GM18858 (cell line): ENCODE data around the gene ITPA.

Source experiments
- ATAC-seq: cut with Tn5 transposase; IDR thresholded peaks from one replicate; pipeline ENCODE4 v1.9.1; 2021; ENCODE audit not compliant: unreplicated experiment

The ITPA gene

DNA sequence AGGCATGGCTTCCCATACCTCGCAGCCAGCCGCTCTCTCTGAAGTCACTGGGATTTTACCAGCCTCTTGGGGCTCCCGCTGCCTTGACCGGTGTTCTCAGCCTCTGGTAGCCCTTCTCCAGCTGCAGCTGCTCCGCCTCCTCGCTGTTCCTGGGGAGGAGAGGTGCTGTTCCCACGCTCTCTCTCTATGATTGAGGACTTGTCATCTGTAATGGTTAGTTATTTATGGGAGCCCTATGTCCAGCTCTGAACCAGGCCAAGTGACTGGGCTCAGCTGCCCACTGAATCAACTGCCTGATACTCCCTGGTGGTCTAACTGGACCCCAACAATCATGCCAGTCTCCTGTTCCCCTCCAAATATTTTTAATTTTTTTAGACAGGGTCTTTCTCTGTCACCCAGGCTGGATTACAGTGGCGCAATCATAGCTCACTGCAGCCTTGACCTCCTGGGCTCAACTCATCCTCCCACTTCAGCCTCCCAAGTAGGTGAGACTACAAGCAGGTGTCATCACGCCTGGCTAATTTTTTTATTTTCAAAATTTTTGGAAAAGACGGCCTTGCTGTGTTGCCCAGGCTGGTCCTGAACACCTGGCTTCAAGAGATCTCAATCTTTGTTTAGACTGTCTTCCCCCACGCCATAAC lies 34.5 kb downstream of the ITPA start:
- no peak for ATAC-seq

DNA sequence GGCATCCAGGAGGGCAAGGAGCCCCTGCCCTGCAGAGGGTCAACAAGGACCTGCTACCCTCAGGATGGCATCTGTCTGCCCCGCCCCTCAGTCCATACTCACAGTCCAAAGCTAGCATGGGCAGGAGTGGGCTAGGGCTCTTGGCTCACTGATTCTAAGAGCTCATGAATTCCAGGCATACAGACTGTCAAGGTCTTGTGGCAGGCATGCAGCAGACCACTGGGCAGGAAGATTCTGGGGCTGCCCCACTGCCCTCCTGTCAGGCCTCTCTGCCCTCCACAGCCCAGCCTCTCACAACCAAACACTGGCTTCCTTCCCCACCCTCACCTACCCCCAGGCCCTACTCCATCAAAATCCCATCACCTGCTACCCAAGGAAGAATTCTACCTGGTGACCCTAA lies 35.3 kb downstream of the ITPA start:
- ATAC-seq = no peak

DNA sequence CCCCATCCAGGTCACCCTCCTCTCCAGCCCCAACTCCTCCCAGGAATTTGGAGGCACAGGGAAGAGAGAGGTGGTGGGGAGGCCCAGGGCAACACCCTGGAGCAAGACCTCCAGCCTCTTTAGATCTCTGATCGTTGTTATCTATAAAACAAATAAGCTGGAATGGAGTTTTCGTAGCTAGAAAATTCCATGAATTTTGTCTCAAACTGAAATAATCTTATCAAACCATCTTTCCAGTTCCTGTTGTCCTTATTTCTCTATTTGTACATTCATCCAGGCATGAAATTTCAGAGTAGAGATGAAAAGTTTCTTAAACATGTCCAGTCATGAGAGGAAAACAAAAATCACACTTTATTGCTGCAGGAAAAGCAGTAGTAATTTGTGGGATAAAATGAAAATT lies 35.9 kb downstream of the ITPA start:
- ATAC-seq = no peak

DNA sequence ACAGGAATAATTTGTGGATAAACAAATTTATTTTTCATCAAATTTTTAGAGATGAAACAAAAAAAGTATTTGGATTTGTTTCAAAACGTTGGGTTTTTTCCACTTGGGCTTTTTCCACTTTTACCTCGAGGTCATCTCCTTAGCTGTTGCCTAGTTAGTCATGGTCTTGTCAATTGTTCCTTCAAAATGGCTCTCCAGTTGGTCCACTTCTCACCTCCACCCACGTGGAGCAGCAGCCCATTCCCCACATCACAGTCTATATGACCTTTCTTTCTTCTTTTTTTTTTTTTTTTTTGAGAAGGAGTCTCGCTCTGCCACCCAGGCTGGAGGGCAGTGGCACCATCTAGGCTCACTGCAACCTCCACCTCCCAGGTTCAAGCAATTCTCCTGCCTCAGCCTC lies 36.4 kb downstream of the ITPA start:
- no peak for ATAC-seq

DNA sequence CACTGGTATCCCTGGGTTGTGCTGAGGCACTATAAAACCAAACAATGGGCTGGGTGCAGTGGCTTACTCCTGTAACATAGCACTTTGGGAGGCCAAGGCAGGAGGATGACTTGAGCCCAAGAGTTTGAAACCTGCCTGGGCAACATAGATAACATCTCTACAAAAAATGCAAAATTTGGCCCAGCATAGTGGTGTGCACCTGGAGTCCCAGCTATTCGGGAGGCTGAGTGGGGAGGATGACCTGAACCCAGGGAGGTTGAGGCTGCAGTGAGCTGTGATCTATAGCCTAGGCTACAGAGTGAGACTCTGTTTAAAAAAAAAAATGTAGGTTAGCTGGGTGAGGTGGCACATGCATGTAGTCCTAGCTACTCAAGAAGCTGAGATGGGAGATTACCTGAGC lies 37.4 kb downstream of the ITPA start:
- no peak for ATAC-seq

DNA sequence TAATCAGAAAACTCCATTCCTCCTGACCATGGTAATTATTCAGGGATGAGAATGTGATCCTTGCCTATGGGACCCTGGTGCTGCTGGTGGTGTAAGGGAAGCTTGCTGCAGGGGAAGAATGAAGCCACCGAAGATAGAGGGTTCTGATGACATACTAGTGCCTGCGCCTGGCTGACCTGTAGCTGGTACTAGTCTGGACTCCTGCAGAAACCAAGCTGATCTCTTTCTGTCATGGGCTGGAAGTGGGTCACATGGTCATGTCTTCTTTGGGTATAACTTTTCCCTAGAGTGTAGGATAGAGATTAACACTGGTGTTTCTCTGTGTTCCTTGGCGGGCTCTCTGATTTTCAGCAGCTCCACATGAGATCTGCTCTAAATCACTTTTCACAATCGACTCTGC lies 38.3 kb downstream of the ITPA start:
- ATAC-seq = no peak

DNA sequence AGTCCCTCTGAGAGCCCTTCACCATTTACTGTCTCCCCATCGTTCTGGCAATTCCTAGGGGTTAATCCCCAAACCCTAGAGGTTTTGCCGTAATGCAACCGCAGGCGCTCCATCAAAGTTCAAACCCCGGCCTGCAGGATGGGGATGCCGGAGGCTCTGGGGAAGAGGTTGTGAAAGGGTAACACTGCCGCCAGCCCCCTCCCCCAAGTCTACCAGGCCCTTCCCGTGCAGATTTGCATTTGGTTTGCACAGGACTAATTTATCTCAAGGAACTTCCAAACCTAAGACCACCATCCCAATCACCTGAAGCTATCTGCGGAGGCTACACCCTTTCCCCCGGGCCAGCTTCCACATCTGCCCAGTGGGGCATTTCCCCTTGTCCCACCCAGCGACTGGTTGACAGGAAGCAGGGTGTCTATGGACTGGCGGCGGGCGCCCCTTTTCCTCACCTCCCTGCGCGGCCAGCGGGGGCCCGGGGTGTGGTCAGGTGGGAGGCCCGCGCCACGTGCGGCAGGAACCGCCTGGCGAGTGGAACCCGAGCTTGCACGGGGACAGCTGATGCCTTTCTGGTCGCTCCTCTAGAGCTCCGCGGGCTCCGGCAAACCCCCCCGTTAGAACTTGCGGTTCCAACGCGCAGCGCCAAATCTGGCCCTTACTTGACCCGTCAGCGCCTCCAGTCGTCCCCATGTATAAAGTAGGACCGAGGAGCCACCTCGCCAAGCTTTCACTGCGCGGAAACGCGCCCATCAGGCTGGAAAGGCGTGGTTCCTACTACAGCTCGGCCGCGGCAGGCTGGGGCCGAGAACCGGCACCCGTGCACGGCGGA lies 39.1 kb downstream of the ITPA start:
- no peak for ATAC-seq

DNA sequence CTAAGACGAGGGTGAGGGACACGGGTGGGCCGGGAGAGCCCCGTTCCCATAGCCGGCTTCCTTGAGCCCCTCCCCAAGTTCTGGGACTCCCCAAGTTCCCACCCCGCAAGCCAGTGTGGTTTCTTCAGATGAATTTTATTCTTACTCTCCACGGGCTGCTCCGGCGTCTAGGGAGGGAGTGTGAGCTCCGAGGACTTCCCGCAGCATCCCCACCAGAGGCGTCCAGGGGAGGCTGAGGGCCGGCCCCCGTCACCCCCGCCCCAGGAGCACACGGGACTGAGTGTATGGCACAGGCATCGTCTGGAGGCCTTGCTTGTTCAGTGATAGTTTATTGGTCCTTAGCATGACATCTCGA lies 39.7 kb downstream of the ITPA start:
- ATAC-seq = no peak

DNA sequence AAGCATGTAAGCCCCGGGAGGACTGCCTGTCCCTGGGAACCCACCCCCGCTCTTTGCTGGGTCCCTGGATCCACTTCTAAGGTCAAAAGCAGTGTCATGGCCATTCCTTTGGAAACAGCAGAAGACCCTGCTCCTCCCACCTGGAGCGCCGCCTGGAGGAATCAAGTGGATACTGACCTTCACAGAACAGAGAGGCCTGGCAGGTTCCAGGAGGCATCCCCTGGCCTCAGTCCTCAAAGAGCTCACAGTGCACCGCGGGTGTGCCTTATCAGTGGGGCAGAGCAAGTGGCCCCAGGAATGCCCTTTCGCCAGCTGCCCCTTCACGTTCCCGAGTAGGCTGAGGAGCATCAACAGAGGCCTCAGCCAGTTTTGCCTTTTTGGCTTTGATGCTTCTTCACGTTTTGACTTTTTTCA lies 40.8 kb downstream of the ITPA start:
- ATAC-seq = no peak

DNA sequence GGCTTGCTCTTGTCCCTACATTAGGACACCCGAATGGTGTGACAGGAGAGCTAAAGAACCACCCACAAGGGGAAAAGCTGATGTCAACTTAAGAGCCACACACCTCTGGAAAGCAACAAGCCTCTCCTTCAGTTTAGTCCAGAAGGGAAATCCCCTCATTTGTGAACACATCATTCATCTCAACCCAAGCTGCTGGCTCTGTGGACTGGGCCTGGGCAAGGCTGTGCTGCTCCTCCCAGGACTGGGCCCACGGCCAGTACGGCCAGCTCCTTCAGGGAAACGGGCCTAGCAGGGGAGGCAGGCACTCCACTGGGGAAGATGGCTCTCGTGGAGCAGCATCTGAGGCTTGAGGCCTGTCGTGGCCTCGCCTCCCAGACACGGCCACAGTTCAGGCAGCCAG lies 42.5 kb downstream of the ITPA start:
- ATAC-seq = no peak

DNA sequence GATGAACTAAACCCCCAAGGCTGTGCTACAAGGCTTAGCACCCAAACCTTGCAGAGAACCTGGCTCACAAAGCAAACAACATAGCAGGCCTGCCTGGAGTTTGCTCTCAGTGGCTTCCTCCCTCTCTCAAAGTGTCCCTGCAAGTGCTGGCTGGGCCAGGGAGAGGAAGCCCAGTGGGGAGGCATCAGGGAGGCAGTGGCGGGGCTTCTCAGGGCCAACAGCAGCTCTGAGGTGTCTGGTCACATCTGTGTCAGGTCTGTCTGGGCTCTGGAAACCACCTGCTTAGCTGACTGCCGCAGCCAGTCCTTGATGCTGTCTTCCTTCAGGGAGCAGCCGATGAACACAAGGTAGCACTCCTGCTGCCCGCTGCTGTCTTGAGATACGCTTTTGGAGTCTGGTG lies 46.4 kb downstream of the ITPA start:
- no peak for ATAC-seq

DNA sequence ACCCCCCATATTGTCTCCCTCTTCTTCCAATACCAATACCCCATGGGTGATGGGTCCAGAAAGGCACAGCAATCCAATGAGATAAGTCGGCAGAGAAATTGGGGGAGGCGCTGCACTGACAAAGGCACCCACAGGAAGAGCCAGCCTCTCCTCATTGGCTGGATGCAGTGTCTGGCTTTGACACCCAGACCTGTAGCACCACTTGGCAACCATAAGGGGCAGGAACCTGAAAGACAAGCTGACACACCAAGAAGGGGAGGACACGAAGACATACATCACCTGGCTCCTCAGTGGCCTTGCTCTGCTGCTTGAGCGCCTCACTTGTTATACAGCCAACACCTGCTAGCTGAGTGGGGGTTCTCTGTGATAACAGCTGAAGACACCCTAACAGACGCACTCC lies 49.1 kb downstream of the ITPA start:
- ATAC-seq = no peak

DNA sequence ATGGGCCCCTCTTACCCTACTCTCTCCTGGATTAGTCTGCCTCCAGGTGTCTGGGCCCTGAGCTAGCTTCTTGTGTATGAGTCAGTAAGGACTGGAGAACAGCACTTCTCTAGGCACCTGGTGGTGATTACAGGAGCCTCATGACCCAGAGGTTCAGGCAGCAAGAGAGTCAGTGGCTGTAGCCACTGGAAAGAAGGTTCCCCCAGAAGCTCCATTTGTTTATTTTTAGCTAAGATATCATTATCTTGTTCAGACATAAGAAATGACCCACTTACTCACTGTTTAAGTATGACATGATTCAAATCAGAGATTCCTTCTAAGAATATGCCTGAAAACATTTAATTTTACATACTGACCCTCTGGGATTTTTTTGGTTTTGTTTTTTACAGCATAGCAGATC lies 53.3 kb downstream of the ITPA start:
- no peak for ATAC-seq

DNA sequence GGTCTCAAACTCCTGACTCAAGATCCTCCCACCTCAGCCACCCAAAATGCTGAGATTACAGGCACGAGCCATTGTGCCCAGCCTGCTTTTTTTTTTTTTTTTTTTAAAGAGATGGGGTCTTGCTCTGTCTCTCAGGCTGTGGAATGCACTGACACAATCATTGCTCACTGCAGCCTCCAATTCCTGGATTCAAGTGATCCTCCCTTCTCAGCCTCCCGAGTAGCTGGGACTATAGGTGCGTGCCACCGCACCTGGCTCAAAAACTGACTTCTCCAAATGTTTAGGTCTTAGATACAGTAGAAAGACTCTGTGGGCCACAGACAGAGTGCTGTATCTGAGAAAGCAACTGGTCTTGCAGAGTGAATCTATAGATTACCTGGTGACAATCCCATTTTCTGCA lies 60.8 kb downstream of the ITPA start:
- no peak for ATAC-seq

DNA sequence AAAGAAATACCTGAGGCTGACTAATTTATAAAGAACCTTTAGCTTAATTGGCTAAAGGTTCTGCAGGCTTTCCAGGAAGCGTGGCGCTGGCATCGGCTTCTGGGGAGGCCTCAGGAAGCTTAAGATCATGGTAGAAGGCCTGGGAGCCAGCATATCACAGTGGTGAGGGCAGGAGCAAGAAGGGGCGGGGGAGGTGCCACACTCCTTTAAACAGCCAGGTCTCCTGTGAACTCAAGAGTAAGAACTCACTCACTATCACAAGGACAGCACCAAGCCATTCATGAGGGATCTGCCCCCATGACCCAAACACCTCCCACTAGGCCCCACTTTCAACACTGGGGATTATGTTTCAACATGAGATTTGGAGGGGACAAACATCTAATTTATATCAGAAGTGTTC lies 64.1 kb downstream of the ITPA start:
- no peak for ATAC-seq
